Measurements from ENCODE around the gene TWF1. TPM values are rescaled to one million over a fixed set of nuclear protein-coding genes. Genes with fewer than 3 reads are reported as not detected.

The TWF1 gene
- total RNA-seq, 1 experiment from 2014 or later: 67.4 TPM

DNA sequence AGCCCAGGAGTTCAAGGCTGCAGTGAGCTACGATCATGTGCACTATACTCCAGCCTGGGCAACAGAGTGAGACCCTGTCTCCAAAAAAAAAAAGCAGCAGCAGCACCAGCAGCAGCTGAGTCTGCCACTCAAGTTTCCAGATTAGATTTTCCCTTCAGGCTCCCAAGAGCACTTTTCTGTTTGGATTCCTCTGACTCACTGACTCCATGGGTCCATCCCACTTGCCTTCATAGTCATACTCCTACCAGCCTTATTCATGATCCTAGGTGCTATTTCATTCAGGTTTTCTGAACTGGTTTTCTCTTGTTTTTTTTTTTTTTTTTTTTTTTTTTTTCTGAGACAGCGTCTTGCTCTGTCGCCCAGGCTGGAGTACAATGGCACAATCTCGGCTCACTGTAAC is 6.8 kb upstream of the TWF1 start:
- TF ChIP-seq, protein P1, sequence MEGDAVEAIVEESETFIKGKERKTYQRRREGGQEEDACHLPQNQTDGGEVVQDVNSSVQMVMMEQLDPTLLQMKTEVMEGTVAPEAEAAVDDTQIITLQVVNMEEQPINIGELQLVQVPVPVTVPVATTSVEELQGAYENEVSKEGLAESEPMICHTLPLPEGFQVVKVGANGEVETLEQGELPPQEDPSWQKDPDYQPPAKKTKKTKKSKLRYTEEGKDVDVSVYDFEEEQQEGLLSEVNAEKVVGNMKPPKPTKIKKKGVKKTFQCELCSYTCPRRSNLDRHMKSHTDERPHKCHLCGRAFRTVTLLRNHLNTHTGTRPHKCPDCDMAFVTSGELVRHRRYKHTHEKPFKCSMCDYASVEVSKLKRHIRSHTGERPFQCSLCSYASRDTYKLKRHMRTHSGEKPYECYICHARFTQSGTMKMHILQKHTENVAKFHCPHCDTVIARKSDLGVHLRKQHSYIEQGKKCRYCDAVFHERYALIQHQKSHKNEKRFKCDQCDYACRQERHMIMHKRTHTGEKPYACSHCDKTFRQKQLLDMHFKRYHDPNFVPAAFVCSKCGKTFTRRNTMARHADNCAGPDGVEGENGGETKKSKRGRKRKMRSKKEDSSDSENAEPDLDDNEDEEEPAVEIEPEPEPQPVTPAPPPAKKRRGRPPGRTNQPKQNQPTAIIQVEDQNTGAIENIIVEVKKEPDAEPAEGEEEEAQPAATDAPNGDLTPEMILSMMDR (IDR thresholded peaks at IDR 0.05; ENCODE audit: unreplicated experiment): no peak
- CTCF ChIA-PET: no interaction called here
- Mint-ChIP-seq H3K27me3 (ENCODE audit: unreplicated experiment) (no peaks in the 10 kb centered on the region), H3K9me3 (ENCODE audit: low read depth, unreplicated experiment) (no peaks in the 10 kb centered on the region), H3K36me3 (ENCODE audit: insufficient read depth, unreplicated experiment) (no peaks in the 10 kb centered on the region), H3K4me1 (ENCODE audit: low read depth, unreplicated experiment) (peaks cover 8% of the 10 kb centered on the region), H3K27ac (ENCODE audit: unreplicated experiment) (no peak overlapping the region), H3K4me3 (ENCODE audit: low read depth, unreplicated experiment) (no peak overlapping the region)
- no TSS peak for BruUV-seq (replicated peaks)
- intact Hi-C loops (cut with micrococcal nuclease; ENCODE audit: unreplicated experiment): no loop called here
- DNase-seq: no peak

DNA sequence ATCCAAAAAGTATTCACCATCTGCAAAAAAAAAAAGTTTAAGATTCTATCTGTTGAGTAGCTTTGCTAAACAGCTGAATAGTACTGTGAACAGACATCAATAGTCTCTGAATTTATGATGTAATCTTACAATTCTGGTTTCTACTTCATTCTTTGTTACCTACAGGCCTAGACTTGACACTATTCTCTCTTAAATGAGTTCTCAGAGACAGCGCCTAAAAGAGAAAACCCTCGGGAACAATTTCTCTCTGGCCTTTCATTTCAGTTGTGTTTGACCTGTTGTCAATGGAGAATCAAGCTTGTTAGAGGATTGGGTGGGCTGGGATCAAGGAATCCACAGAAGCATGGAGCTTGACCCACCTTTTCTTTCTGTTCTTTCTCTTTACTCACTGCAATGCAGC is 5.9 kb upstream of the TWF1 start:
- intact Hi-C loops (cut with micrococcal nuclease; ENCODE audit: unreplicated experiment): no loop called here
- Mint-ChIP-seq H3K36me3 (ENCODE audit: insufficient read depth, unreplicated experiment) (peaks cover under 1% of the 10 kb centered on the region), H3K9me3 (ENCODE audit: low read depth, unreplicated experiment) (no peaks in the 10 kb centered on the region), H3K4me3 (ENCODE audit: low read depth, unreplicated experiment) (no peak overlapping the region), H3K27me3 (ENCODE audit: unreplicated experiment) (no peaks in the 10 kb centered on the region), H3K4me1 (ENCODE audit: low read depth, unreplicated experiment) (peaks cover 8% of the 10 kb centered on the region), H3K27ac (ENCODE audit: unreplicated experiment) (no peak overlapping the region)
- BruUV-seq (replicated peaks): no TSS peak
- TF ChIP-seq, protein P1 (IDR thresholded peaks at IDR 0.05; ENCODE audit: unreplicated experiment): no peak
- CTCF ChIA-PET: interaction anchor here (0.6 kb wide), 1 partner anchor 460 kb away, joined by 8 read pairs; no protein-coding TSS in a partner anchor
- DNase-seq: no peak

DNA sequence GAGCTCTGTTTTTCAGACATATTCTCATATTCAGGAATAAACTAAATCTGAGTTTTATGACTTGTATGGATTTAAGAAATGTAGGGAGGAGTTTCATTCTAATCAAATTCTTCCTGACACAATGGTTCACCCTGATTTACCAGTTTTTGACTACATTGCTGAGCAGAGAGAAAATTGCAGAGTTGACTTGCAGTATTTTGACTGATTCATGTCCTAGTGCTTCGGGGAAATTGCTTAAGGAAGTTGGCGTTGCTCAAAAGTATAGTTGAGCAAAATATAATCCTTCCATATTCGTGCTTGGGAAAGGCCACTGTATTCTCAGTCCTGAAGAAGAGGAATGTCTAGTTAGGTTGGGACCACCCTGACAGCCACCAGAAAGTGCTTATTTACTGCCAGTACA is 1.3 kb upstream of the TWF1 start:
- Mint-ChIP-seq H3K4me3 (ENCODE audit: low read depth, unreplicated experiment) (peak overlapping the region; percentile 81), H3K36me3 (ENCODE audit: insufficient read depth, unreplicated experiment) (peaks cover 28% of the 10 kb centered on the region), H3K9me3 (ENCODE audit: low read depth, unreplicated experiment) (no peaks in the 10 kb centered on the region), H3K27ac (ENCODE audit: unreplicated experiment) (peak overlapping the region; percentile 90), H3K27me3 (ENCODE audit: unreplicated experiment) (no peaks in the 10 kb centered on the region), H3K4me1 (ENCODE audit: low read depth, unreplicated experiment) (no peaks in the 10 kb centered on the region)
- intact Hi-C loops (cut with micrococcal nuclease; ENCODE audit: unreplicated experiment): no loop called here
- CTCF ChIA-PET: no interaction called here
- no peak for DNase-seq
- BruUV-seq (replicated peaks): no TSS peak
- TF ChIP-seq, protein P1 (IDR thresholded peaks at IDR 0.05; ENCODE audit: unreplicated experiment): no peak

DNA sequence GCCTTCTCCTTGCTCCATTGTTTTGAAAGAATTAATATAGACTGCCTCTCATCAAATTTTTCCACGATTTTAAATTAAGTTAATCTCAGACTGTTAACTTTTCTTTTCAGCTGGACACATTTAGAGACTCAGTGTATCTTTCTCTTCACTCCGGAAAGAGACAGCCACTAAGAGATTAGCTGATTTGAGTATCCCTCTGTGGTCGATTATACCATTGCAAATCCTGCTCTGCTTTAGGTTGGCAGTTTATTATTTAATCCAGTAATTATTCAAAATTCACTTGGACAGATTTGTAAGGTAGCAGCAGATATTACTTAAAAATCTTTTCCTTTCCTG is 588 bp upstream of the TWF1 start:
- CTCF ChIA-PET: interaction anchor here (2.3 kb wide), 1 partner anchor 76 kb away, joined by 10 read pairs; no protein-coding TSS in a partner anchor
- H3K4me1 Mint-ChIP-seq (ENCODE audit: low read depth, unreplicated experiment): no peaks in the 10 kb centered on the region
- peaks cover 28% of the 10 kb centered on the region for H3K36me3 Mint-ChIP-seq (ENCODE audit: insufficient read depth, unreplicated experiment)
- intact Hi-C loops (cut with micrococcal nuclease; ENCODE audit: unreplicated experiment): no loop called here
- no peaks in the 10 kb centered on the region for H3K9me3 Mint-ChIP-seq (ENCODE audit: low read depth, unreplicated experiment)
- peak overlapping the region; percentile 90 for H3K27ac Mint-ChIP-seq (ENCODE audit: unreplicated experiment)
- TF ChIP-seq, protein P1 (IDR thresholded peaks at IDR 0.05; ENCODE audit: unreplicated experiment): no peak
- H3K4me3 Mint-ChIP-seq (ENCODE audit: low read depth, unreplicated experiment): peak overlapping the region; percentile 81
- DNase-seq: no peak
- BruUV-seq (replicated peaks): TSS peak; percentile 88
- H3K27me3 Mint-ChIP-seq (ENCODE audit: unreplicated experiment): no peaks in the 10 kb centered on the region

Measured in Calu3 (cell line).